Head of caudate nucleus (tissue), 42 donors: ENCODE data around the gene MAP2K5.

Experiments
- DNase-seq, 42 donors: peaks; one replicate each; pipeline versions ENCODE4 v3.0.0 to v3.0.0-alpha.2; 2020 to 2021; ENCODE audit warnings: mixed read lengths in 7 of 42
- intact Hi-C: fragments of 100-400 bp; cut with DNase I; formaldehyde crosslinking; loops from one replicate; pipeline ENCODE4 v1.15.0; 2022

The MAP2K5 gene

DNA sequence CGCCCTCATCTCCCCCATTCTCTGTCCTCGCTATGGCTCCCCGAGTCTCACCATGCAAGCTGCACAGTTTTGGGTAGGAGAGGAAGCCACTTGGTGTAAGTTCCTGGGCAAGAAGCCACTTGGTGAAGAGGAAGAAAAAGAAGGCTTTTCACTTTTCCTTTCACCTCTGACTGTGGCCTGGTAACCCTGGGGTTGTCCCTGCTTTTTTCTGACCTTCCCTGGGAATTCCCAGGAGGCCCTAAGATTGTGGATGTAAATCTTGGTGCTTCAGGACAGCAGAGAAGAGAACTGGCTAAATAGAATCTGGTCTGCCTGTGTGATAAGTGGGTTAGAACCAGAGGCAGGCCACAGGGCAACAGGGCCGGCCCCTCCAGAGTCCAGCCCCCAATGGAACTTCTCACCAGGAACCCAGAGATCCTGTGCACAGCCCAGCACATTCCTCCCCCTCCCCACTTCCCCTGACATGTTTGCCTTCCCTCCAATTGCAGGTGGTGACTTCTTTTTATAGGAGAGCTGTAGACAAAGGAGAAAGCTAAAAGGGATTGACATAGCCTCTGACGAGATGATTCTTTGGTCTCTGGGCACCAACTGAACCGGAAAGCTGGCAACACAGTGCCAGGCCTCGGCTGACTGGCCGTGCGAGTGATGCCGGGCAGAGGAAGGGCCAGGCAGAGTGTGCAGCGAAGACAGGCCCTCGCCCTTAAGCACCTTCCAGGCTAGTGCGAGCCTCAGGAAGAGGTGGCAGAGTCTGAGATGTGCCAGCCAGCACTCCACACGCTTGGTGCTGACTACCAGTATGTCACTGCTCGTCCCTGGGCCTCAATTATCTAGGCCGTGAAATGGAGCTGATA, 263.4 kb downstream of the MAP2K5 start:
- intact Hi-C loops, result no loop called here
- peak in 2 of 42 donors; percentile 8 to 19 for DNase-seq

DNA sequence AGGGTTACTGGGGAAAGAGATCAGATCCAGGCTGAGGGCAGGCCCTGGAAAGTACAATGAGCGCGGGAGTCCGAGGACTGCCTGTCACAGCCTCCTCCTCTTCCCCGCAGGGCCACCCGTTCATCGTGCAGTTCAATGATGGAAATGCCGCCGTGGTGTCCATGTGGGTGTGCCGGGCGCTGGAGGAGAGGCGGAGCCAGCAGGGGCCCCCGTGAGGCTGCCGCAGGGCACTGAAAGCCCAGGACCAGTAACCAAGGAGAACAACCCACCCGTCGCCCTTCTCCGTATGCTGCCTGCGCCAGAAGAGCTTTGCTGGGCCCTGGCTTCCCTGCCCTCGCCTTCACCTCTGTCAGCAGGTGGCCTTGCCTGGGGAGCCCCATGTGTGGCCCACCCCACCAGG, 264.0 kb downstream of the MAP2K5 start:
- intact Hi-C loops, result no loop called here
- peak in 3 of 42 donors; percentile 5 to 20 (median 8) for DNase-seq

DNA sequence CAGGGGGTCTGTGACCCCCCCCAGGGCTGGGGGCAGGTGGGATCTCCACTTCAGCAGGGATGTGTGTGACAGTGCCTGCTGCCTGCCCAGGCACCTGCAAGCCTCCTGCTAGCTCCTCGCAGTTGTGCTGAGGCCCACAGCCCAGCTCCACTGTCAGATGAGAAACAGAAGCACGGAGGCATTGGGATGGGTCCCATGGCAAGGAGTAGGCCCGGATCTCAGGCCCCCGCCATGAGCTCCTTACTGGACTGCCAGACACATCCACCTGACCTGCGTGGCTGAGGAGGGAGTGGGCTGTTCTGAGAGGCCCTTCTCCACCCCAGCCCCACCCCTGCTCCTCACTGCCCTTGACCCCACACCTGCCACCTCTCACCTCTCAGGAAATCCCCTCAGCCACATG, 264.6 kb downstream of the MAP2K5 start:
- peak in 2 of 42 donors; percentile 7 to 19 for DNase-seq
- intact Hi-C loops, result no loop called here

DNA sequence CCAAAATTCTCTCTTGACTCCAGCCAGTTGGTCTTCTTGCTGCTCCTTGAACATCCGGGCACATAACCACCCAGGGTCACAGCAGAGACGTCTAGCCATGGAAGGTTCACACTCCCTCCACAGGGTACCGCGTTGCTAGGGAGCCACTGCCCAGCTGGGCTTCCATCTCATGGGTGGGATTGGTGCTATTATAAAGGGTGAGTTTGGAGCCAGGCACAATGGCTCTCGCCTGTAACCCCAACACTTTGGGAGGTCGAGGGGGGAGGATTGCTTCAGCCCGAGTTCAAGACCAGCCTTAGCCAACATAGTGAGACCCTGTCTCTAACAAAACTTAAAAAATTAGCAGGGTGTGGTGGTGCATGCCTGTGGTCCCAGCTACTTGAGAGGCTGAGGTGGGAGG, 265.3 kb downstream of the MAP2K5 start:
- DNase-seq, result peak in 2 of 42 donors; percentile 7 to 10
- intact Hi-C loops, result no loop called here

- intact Hi-C loops, result no loop called here
- DNase-seq, result peak in 3 of 42 donors; percentile 3 to 8 (median 7)
These were observed 266.3 kb downstream of the MAP2K5 start for GRCh38 chr15:67808821-67809220.

DNA sequence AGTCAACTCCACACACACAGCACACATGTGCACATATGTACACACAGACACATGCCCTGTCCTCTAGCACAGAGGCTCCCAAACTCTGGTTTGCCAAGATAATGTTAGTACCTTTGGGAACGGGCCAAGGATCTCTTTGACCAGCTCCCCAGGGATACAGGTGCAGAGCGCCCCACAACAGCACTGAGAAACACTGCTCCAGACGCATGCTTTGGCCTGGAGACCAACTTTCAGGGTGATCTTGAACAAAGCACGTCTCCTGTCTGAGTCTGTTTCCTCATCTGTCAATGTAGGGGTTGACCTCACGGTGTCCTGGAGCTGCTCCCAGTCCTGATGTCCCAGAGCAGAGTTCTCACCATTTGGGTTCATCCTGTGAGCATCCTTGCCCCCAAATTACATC, 266.9 kb downstream of the MAP2K5 start:
- intact Hi-C loops, result no loop called here

DNA sequence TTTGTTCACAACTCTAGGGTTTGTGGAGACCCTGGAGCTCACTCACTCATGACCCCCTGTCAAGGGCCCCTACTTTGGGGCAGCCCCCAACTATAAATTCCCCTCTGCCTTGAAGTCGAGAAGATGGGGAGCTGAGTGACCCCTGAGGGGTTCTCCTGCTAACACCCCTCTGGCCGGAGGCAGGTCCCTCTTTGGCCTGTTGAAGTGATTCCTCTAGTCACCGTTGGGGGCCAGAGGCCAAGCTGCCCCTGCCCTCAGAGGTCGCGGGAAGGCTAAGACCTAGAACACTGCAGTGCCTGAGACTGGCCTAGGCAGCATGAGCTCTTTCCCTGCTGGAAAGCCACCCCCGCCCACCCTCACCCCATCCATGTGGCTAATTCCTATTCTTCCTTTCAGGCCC, 267.4 kb downstream of the MAP2K5 start:
- intact Hi-C loops, result no loop called here
- peak in 4 of 42 donors; percentile 0 to 7 (median 5) for DNase-seq

More for the DNA sequence above, 266.9 kb downstream of the MAP2K5 start:
- DNase-seq, result peak in 2 of 42 donors; percentile 3 to 18

DNA sequence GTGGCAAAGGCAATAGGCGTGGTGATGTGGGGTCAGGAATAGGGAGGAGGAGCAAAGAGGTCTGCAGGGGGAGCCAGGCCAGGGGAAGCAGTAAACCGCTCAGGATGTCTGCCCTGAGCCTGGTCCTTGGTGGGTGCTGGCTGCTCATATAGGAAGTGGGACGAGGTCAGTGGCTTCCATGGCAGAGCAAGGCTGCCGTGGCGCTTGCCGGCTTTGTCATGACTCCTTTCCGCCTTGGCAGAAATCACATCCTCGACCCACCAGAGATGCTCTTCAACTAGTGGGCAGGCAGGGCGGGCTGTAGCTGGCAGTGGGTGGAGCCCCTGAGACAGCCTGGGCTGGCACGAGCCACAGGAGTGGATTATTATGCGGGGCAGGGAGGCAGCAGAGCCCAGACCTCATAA, 269.7 kb downstream of the MAP2K5 start:
- intact Hi-C loops, result no loop called here
- peak in 4 of 42 donors; percentile 4 to 15 (median 6) for DNase-seq

GRCh38 chr15:67813104-67813634, 270.7 kb downstream of the MAP2K5 start:
- intact Hi-C loops, result no loop called here
- DNase-seq, result peak in 1 of 42 donors; percentile 4

DNA sequence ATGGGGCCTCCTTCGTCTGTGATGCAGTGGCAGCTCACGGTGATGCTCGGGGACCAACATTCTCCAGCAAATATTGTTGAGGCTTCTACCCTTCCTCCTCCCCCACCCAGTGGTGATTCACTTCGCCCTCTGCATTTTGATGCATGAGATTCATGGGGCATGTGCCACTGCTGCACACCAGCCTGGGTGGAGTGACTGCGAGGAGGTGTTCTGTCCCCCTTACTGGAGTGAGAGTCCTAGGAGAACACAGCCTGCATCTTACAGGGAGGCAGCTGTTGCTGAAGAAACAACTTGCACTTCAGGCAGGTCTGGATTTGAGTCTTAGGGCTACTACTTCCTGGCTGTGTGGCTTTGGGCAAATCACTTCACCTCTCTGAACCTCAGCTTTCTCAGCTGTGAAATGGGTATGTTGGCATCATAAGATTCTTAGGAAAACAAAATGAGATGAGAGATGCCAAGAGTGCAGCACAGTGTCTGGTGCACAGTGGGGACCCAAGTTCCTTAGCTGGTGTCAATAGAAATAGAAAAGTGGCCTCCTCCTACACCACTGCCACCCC, 272.6 kb downstream of the MAP2K5 start:
- DNase-seq, result peak in 2 of 42 donors; percentile 0 to 3
- intact Hi-C loops, result no loop called here

DNA sequence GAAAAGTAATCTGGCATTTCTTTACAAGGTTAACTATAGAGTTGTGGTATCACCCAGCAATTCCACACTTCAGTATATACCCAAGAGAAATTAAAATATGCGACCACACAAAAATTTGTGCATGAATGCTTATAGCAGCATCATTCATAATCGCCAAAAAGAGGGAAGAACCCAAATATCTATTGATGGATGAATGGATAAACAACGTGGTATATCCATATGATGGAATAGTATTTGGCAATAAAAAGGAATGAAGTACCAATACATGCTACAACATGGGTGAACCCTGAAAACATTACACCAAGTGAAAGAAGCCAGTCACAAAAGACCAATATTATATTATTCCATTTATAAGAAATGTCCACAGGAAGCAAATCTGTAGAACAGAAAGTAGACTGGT, 274.2 kb downstream of the MAP2K5 start:
- DNase-seq, result no peak
- intact Hi-C loops, result no loop called here

GRCh38 chr15:67818464-67818863, 276.0 kb downstream of the MAP2K5 start:
- DNase-seq, result peak in 1 of 42 donors; percentile 3
- intact Hi-C loops, result no loop called here

DNA sequence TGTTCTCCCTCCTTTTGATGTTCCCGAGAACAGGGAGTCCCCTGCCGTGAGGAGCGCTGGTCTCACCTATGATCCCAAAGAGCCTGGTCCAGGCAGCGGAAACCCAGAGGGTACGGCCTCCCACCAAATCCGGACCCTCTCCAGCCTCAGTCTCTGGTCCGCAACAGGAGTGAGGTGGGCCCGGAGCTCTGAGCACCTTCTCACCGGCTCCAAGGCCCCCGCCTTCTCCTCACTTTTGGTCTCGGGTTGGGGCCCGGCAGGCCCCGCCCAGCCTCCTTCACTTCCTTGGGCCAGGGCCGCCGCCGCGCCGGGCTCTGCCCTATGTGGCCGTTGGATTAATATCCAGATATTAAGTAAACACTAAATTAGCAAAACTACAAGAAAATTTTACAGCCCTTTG, 277.1 kb downstream of the MAP2K5 start:
- DNase-seq, result no peak
- intact Hi-C loops, result no loop called here

DNA sequence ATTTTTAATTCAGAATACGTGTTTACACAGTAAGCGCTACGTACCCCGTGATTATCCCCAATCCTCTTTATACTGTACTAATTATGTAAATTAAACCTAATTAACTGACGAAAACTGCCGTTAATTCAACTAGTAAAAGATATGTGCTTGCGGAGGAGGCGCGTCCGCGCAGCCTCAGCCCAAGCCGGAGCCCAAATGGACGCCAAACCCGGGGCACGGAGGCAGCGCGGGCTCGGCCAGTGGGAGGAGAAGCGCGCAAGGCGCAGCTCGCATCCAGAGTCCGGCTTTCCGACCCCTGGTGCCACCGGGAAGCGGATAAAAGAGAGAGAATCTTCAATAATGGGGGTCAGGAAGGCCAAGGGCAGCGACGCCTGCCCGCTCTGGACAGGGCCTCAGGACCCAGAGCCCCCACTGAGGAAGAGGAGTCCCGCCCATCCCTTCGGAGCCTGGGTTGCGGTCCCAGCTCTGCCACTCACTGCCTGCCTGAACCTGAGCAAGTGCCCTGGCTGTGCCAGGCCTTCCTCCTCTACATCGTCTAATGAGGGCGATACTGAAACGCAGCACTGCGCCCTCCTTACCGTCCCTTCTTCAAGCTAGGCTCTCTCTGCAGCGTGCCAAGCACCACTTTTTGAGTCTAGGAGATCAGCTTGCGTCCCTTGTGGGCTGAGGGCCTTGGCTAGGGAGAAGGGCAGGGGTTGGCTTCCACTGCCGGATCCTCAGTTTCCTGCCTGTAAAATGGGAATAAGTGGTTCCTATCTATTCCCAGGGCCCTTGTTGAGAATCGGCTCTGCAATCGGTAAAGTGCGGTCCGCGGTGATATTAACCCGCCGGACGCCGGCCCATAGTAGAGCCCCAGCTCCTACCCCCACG, 277.9 kb downstream of the MAP2K5 start:
- DNase-seq, result no peak
- intact Hi-C loops, result no loop called here

- intact Hi-C loops, result no loop called here
- DNase-seq, result peak in 9 of 42 donors; percentile 23 to 64 (median 36)
These were observed 278.7 kb downstream of the MAP2K5 start for GRCh38 chr15:67820992-67821783.

GRCh38 chr15:67821784-67822440, 279.4 kb downstream of the MAP2K5 start:
- intact Hi-C loops, result no loop called here
- no peak for DNase-seq

DNA sequence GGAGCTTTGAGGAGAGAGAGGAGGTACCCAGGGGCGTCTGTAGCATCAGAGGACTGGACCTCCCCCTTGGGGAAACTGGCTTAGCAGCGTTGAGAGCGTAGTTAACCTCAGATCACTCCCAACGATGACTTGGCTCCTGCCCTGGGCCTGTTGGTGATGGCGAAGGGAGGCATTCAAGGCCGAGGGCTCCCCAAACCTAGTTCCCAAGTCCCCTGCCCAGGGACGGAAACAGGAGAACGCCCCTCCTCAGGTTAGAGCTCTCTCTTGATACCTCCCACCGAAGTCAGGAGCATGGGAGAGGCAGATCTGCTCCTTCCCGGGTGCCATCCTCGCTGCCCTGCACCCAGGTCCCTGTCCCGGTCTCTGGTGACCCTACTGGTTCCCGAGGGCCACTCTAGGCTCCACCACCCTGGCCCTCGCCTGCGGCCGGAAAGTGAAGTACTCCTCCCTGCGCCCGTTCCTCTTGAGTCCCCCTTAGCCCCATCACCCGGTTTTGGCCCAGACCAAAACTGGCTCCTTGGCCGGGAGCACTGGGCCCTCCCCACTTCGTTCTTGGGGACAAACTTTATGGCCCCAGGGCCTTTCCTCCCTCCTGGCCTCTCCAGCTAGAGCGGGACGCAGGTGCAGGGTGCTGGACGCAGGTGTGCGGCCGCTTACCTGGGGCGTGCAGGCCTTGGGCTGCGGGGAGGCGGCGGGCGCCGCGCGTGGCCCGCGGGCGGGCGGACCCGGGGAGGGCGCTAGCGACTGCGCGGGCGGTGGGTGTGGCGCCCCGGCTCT, 280.2 kb downstream of the MAP2K5 start:
- DNase-seq, result no peak
- intact Hi-C loops, result no loop called here
